HG02571 (cell line): Measurements from ENCODE around the gene KRTAP4-1.
"Not testable (repeated sequence)": the region's sequence is repeated elsewhere in the genome, so short reads cannot be mapped to it uniquely, and the experiment has no call there.

Experiments
- ATAC-seq: cut with Tn5 transposase; IDR thresholded peaks from one replicate; pipeline ENCODE4 v1.9.1; 2021; ENCODE audit warnings: mild to moderate bottlenecking, moderate library complexity; ENCODE audit not compliant: unreplicated experiment

Gene KRTAP4-1

DNA sequence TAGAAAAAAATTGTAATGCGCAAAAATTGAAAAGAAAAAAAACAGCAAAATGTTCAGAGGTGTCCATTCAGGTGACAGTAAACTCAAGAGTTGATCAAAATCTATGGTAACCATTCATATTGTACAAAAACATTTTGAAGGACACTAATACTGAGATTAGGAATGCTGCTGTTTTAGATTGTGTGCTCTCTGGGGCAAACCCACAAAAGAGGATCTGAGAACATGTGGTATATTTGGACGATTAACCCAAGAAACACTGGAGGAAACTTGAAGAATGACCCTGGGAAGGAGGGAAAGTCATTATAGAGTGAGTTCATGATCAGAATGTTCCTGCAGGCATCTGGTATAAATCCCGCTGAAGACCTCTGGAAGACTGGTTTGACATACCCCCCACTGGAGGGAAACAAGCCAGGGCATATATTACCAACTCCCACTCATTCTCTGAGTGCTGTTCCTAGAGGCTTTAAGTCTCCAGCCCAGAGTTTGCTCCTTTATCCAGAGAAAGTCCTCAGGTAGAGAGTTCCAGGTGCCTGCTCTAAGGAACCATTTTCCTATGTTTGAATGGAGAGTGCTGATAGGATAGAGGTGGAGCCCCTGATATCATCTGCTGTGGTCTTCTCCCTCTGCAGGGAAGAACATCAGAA, 7.8 kb downstream of the KRTAP4-1 start:
- no peak for ATAC-seq

GRCh38 chr17:41171886-41172285, 12.8 kb downstream of the KRTAP4-1 start:
- no peak for ATAC-seq

DNA sequence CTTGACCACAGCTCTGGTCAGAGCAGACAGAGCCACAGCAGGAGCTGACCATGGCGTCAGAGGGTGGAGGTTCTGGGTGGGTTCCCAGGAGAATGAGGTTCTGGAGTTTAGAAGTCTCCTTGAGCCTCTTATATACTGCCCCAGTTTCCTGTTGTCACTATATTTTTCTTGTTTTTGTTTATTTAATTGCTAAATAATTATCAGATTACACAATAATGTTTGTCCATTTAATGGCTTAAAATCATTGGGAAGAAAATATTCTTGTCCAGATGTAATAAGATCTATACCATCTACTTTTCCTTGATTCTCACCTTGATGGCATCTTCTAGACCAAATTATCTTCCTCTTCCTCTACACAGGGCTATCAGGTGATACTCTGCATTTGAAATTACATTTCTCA, 16.6 kb downstream of the KRTAP4-1 start, which contains the start of gene KRTAP4-3:
Gene KRTAP4-3 (minus strand): TSS at position 101 of the 400 bp plus-strand sequence. CDS start 49 bp downstream, at position 52.
- no peak for ATAC-seq

DNA sequence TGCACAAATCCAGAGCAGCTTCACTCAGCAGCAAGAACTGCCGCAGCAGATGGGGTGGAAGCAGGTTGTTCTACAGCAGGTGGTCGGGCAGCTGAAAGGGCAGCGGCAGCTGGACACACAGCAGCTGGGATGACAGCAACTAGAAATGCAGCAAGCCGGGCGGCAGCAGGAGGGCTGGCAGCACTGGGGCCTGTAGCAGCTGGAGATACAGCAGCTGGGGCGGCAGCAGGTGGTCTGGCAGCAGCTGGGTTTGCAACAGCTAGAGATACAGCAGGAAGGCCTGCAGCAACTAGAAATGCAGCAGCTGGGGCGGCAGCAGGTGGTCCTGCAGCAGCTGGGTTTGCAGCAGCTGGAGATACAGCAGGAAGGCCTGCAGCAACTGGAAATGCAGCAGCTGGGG, 17.1 kb downstream of the KRTAP4-1 start:
- ATAC-seq = no peak

GRCh38 chr17:41163828-41164227, 20.9 kb downstream of the KRTAP4-1 start:
- no peak for ATAC-seq

GRCh38 chr17:41160648-41161047, 24.1 kb downstream of the KRTAP4-1 start, which contains the start of gene KRTAP4-4:
KRTAP4-4 (minus strand) TSS chr17:41160748; CDS start chr17:41160691, 57 bp downstream.
- no peak for ATAC-seq

- not testable (repeated sequence) for ATAC-seq
Observed at GRCh38 chr17:41160190-41160589, 24.5 kb downstream of the KRTAP4-1 start.

GRCh38 chr17:41153856-41154255, 30.9 kb downstream of the KRTAP4-1 start:
- no peak for ATAC-seq

DNA sequence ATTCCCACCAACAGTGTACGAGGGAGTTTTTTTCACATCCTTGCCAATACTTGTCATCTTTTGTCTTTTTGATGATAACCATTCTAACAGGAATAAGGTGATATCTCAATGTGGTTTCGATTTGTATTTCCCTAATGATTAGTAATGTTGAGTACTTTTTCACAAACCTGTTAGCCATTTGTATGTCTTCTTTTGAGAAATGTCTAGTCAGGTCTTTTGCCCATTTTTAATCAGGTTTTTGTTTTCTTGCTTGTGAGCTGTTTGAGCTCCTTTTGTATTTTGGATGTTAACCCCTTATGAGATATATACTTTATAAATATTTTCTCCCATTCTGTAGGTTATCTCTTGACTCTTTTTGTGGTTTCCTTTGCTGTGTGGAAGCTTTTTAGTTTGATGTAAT, 33.2 kb downstream of the KRTAP4-1 start:
- ATAC-seq = no peak

DNA sequence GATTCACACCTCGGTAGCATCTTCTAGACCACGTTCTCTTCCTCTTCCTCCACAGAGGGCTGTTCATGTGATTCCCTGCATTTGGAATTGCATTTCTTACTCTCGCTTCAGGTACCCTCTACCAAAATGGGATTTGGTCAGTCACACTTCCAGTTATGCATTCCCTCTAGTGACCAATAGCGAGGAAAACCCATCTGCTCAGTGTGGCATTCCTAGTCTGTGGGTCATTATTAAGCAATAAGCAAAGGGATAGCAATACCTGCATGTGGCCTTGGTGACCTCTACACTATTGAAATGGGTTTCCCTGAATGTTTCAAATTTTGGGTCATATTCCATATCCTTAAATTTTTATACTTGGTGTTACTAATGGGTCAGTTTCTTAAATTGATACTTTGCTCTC, 34.7 kb downstream of the KRTAP4-1 start:
- ATAC-seq = no peak

DNA sequence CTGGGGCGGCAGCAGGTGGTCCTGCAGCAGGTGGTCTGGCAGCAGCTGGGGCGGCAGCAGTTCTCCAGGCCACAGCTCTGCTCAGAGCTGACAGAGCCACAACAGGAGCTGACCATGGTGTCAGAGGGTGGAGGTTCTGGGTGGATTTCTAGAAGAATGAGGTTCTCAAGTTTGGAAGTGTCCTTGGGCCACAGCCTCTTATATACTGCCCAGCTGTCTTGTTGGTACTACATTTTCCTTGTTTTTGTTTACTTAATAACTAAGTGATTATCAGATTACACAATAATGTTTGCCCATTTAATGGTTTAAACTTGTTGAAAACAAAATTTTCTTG, 35.1 kb downstream of the KRTAP4-1 start, which contains the start of gene KRTAP4-5:
Gene KRTAP4-5 (minus strand): TSS at position 174 of the 334 bp plus-strand sequence. CDS start 58 bp downstream, at position 116.
- ATAC-seq = no peak

GRCh38 chr17:41148971-41149651, 35.6 kb downstream of the KRTAP4-1 start:
- ATAC-seq = not testable (repeated sequence)

DNA sequence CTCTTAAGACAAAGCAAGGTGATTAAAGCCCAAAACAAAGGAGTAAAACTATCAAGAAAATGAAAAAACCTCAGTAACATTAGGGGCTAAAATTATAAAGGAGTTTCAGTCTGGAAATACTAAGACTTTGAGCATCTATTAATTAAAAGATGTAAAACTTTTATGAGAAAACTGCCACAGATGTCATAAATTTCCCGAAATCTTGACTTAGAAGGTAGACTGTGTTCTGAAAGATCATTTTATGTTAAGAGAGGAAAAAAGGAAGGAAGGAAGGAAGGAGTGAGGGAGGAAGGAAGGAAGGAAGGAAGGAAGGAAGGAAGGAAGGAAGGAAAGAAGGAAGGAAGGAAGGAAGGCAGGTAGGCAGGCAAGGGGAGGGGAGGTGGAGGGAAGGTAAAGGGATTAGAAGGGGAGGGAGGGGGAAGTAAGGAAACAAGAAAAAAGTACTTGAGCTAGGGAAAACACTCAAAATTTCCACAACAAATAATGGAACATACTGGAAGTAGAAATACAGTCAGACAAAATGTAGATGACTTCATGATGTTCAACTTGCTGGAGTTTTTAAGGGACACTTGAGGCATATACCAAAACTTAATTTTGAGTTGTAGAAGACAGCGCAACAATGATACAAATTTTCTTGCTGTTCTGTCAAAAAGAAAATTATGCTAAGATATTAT, 37.0 kb downstream of the KRTAP4-1 start:
- ATAC-seq = no peak

GRCh38 chr17:41145261-41145660, 39.5 kb downstream of the KRTAP4-1 start:
- ATAC-seq = no peak

- no peak for ATAC-seq
Observed at GRCh38 chr17:41144846-41145245, 39.9 kb downstream of the KRTAP4-1 start.

DNA sequence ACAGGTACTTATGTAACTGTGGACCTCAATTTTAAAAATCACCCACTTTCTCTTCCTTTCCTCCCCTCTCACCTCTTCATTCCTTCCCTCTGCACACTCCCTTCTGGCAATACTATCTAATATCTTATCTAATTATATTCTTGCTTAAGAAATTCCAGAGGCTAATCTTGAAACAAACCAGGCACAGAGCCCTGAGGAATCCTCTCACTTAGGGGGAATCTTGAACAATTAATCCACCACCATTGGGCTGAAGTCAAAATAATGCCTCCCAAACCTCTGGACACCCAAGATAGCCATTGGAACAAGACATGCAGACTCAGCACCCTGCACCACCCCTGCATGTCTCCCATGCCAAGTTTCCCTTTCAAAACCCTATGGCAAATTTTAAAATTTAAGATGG, 43.4 kb downstream of the KRTAP4-1 start:
- no peak for ATAC-seq

DNA sequence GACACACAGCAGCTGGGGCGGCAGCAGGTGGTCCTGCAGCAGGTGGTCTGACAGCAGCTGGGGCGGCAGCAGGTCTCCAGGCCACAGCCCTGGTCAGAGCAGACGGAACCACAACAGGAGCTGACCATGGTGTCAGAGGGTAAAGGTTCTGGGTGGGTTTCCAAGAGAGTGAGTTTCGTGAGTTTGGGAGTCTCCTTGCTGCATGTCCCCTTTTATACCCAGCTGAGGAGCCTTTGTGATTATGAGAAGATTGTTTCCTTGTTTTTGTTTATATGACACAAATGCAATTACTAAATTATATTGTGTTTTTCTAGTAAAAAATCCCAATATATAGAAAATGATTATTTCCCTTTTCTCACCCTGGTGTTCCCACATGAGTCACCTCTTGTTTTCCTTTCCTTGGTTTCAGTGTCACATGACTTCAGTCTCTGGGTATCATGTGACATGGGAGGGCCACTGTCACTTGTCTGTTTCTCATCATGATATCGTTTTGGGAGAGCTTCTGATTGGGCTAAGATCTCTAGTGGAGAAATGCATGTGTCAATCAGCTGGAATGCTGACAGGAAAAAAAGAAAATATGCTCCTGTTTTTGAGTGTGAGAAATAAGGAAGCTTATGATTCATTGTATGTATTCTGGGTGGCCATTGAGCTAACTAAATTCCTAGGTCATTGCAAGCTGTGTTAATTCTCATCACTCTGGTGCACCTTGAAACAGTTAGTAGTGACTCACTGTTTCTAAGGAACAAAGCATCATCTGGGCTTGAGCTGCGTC, 44.2 kb downstream of the KRTAP4-1 start, which contains the start of gene KRTAP4-6:
Gene KRTAP4-6 (minus strand): TSS at position 185 of the 772 bp plus-strand sequence. CDS start 57 bp downstream, at position 128.
- ATAC-seq = no peak

DNA sequence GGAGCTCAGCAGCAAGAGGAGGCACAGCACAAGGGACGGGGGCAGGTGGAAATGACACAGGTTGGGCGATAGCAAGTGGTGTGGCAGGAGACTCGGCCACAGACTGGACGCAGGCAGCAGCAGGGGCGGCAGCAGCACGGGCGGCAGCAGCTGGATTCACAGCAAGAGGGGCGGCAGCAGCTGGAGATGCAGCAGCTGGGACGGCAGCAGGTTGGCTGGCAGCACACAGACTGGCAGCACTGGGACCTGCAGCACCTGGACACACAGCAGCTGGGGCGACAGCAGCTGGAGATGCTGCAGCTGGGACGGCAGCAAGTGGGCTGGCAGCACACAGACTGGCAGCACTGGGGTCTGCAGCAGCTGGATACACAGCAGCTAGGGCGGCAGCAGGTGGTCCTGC, 44.8 kb downstream of the KRTAP4-1 start:
- not testable (repeated sequence) for ATAC-seq
